Cortex of kidney (tissue), 1 donor: ENCODE data around the gene CNTNAP2.
"Not testable (repeated sequence)": the region's sequence is repeated elsewhere in the genome, so short reads cannot be mapped to it uniquely, and the experiment has no call there.

Experiments used
- DNase-seq: peaks from one replicate; lab custom pipeline; 2025; lab: John Stamatoyannopoulos, UW

The CNTNAP2 gene

DNA sequence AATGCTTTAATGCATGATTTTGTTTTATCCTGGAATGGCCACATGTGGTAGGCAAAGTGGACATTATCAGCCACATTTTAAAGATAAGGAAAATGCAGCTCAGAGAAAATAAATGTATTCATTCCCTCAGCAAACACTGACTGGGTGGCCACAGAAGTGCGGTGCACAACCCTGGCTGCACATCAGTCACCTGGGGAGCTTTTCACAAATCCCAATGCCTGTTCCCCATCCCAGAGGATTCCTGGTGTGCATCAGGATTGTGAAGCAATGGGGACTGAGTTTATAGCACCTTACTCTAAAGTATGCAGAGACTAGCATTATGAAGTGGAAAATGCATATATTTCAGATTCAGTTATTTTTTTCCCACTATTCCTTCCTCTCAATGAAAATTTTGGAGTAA lies 2280.5 kb downstream of the CNTNAP2 start:
- DNase-seq: no peak

DNA sequence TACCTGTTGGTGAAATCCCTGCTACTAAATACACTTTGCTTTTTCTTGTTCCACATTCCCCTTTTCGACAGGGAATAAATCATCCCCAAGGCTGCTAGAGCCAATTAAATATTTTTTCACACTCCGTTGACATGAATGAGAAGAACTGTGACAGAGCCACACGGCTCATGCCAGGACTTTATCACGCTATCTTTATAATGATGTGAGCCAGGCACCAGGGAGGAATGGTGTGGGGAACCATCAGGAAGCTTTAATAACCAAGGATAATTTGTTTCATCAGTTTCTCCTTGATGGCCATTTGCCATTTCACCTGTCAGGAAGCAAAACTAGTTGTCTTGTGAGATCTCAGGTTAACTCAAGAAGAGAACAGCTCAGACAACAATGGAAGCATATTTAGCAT lies 2280.9 kb downstream of the CNTNAP2 start:
- no peak for DNase-seq

DNA sequence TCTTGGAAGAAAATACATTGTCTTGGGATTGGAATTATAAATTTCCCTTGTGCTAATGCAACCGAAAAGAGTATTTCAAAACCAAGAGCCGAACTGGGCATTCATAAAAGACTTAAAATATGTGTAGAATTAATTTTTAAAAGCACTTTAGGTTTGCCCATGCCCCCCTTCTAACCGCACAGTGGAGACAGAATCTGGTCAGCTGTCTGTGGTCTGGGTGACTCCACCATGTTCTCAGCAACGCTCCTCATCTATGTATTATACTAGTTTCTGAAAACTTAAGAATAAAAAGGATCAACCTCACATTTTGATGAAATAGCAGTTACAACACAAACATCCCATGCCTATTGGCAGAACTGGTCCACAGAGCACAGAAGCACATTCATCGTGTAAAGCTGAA lies 2281.4 kb downstream of the CNTNAP2 start:
- DNase-seq: no peak

DNA sequence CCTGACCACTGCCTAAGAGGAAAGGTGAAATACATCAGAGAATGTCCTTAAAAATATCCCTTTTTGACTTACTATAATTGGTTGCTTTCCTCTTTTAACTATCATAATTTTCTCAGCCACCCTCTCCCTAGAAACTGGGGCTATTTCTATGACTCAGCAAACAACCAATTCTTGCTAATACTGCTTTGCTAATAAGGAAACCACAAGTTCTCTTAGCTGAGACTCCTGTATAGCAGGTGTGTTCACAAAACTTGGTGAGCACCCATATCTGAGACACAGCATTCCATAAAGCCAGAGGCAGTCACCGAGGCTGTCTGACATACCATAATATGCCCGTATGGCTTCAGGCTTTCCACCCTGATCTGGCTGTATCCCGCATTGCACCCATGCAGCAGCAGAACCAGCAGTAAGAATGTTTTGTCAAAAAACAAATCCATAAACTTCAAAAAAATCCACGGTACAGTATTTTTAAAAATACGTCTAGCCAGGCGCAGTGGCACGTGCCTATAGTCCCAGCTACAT lies 2282.3 kb downstream of the CNTNAP2 start:
- no peak for DNase-seq

DNA sequence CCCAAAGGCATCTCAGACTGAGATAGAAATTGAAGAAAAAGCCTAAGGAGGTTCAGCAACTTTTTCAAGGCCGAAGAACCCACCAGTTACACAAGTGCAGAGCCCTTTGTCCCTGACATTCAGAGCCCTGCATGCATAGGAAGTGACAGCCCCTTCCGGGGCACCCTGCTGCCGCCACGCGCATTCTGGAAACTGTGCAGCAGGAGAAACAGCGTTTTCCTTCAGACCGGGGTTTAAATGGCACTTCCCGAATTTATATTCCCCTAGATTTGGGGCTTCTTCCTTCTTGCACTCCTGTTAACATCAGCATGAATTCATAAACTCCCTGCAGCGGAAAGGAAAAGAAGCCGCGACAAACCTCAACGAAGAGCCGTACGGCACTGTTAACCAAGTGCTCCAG lies 2283.5 kb downstream of the CNTNAP2 start:
- no peak for DNase-seq

DNA sequence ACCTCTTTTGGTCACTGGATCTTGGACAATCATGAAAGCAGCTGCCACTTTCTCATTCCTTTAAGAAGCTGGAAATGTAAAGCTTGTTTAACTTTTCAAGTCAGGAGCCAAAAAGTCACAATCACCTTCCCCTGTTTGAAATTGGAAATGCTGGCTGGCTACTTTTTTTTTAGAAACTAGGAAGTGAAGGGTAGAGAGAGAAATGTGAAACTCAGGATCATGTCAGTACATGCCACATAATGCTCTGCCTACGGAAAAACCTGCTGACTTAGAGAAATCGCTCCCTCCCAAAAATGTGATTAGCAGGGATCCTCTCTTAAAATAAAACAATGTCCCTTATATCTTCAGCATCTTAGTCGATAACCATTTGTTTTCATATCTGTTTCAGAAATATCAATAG lies 2285.6 kb downstream of the CNTNAP2 start:
- no peak for DNase-seq

DNA sequence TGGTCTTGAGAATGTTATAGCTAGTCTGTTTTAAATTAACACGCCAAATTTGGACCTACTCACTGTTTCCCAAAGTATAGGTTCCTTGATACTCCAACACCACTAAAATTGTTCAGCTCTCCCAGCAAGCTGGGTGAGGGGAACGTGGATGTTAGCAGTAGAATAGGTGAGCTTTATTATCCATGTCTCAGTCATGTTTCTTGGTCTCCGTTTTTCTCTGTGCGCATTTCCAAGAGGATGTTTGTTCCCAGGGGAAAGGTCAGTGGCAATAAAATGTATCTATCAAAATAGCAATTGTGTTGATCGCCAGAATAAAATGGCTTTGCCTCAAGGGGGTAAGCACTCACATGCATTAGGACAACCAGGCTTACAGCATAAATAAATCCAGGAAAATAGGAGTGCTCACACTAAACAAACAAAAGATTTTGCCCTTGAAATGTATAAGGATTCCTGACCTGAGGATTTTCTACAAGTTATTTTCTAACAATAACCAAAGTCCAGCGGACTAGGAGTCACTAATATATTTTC lies 2286.9 kb downstream of the CNTNAP2 start:
- no peak for DNase-seq

DNA sequence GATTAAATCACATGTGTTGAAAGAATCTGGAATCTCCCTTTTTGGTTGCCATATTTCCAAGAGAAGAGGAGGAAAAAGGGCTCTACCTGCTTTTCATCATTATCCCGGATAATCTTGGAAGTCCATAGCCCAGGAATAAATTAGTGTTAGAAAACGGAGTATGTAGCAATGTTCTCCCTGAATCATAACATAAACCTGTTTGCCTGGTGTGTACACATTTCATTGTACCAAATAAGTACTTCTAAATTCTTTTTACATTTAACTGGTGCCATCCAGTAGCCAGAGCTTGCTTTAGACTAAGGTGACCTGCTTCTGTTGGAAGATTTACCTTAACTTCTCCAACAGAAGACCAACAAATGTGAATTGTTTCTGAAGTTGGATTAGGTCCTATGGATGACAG lies 2291.7 kb downstream of the CNTNAP2 start:
- no peak for DNase-seq

DNA sequence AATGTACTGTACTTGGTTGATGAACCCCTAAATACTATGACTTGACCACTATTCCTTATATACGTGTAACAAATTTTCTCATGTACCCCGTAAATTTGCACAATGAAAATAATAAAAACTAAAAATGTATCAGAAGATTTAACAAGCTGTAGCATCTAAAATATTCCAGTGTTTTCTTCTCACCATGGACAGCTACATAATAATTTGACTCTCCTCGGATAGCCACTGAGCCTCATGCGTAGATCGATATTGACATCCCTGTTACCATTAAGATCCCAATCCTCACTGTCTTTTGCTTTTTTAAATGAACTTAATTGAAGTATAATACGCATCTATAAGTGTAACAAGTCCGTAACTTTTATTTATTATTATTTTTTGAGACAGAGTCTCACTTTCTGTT lies 2294.3 kb downstream of the CNTNAP2 start:
- DNase-seq: no peak

DNA sequence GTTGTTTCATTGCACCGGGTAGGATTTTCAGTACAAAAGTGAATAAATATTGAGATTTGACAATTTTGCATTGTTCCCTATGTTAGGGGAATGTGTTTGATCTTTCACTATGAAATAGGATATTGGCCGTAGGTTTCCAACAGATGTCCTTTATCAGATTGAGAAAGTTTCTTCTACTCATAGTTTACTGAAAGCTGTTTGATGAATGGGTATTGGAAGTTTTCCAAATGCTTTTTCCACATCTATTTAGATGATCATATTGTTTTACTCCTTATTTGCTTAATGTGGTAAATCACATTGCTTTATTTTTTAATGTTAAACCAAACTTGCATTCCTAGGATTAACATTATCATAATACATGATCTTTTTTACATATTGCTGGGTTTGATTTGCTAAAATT lies 2296.1 kb downstream of the CNTNAP2 start:
- no peak for DNase-seq

DNA sequence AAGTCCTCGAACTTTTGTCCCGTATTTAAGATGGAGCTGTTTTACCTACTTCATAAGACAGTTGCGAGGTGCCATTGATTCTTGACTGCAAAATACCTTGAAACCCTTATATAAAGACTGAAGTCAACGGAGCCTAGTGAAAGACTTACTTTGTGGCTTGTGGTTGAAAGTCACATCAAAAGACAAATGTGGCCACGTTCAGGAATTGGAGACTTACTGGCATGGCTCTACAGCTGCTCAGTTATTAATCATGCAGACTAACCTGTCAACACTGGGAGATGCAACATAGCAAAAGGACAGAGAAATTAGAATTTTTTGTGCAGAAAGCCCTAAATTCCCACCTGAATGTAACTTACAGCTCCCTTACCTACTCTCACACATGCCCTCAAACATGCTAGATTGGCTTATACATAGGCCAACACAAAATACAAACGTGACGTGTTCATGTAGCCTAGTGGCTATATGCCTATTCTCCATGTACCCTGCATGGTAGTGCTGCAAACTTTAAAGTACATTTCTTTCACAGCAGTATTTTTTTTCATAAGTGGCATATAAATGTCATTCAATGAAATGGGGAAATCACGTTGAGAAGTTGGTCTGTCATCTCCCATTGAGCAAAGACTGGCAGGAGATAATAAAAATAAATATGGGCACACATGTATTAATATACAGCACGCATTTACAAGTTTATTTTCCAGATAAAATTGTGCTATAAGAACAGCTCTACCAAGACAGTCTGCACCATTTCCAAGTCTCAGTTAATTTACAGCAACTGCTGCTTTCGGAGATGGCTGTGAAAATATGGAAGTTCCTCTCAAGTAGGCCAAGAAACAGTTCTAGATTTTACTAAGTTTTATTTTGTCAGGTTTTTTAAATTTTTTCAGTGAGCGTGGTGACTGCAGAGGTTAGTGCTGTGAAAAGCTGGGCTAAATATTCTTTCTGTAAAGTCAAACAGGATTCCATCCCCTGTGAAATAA lies 2303.5 kb downstream of the CNTNAP2 start:
- DNase-seq: no peak

DNA sequence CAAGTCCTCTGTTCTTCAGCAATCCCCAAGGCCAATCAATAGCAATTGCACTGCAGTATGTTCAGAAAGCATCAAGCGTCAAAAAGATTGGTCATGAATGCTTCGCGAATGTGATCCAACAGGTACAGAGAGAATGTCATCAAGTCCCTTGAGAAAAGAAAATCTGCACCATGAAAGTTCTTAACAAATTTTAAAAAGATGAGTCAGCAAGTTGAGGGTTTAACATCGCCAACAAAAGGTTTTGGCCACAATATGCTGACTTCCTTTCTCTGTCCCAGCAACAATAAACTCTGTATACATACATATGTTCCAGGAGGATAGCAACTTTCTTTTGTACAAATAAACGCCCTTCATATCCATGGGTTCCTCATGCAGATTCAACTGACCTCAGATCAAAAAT lies 2305.4 kb downstream of the CNTNAP2 start:
- DNase-seq: no peak

DNA sequence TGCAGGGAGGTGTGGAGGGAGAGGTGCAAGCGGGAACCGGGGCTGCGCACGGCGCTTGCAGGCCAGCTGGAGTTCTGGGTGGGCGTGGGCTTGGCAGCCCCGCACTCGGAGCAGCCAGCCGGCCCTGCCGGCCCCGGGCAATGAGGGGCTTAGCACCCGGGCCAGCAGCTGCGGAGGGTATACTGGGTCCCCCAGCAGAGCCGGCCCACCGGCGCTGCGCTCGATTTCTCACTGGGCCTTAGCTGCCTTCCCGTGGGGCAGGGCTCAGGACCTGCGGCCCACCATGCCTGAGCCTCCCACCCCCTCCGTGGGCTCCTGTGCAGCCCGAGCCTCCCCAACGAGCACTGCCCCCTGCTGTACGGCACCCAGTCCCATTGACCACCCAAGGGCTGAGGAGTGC lies 2309.8 kb downstream of the CNTNAP2 start:
- DNase-seq: not testable (repeated sequence)

DNA sequence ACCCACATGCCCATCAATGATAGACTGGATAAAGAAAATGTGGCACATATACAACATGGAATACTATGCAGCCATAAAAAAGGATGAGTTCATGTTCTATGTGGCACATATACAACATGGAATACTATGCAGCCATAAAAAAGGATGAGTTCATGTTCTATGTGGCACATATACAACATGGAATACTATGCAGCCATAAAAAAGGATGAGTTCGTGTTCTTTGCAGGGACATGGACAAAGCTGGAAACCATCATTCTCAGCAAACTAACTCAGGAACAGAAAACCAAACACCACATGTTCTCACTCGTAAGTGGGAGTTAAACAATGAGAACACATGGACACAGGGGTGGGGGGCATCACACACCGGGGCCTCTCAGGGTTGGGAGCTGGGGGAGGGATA lies 2314.1 kb downstream of the CNTNAP2 start:
- not testable (repeated sequence) for DNase-seq

DNA sequence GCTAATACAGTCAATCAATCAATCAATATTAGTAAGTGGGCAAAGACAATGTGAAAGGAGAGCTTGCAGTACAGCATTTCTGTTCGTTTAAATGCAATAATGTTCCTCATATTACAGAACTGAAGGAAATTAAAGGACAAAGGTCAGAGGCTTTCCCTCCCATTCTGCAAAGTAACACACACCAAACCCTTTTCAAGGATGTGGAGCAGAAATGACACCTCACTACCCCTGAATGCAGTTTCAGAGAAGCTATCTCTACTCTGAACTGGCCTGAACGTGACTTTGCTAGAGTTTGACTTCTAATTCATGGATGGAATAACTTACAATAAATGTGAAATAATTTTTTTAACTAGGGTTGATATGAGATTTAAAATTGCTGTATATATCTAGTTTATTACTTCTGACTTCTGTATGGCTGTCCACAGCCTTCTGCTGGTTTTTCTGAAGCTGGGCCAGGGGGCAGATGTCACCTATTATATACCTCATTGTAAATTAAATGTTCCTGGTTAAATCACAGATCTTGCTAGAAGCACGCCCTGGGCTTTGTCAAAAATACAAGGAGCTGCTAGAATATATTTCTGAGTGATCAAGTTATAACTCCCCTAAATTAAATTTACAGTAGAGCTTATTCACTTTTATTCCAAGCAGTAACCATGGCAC lies 2317.1 kb downstream of the CNTNAP2 start:
- DNase-seq: no peak

DNA sequence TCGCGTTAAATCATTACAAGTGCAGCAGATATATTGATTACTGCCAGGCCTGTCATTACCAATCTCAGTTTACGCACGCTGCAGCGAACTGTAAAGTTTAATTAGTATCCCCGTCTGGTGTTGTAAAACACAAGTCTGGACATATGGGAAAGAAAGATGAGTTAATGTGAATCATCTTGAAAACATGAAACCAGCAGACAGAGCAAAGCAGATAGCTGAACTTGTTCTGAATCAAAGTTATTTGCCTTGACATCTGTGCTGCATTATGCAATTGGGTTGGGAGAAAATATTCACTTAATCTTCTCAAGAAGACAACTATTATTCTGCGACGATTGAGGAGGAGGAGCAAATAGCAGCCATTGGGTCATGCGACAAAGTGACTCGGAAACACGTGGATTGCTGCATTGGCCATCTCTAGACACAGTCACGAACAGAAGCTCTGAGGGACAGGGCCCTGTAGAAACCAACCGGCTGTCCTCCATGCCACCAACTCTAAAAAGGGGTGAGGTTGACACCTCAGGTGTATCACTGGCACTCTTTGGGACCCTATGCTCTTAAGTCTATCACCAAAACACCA lies 2317.7 kb downstream of the CNTNAP2 start:
- DNase-seq: no peak

DNA sequence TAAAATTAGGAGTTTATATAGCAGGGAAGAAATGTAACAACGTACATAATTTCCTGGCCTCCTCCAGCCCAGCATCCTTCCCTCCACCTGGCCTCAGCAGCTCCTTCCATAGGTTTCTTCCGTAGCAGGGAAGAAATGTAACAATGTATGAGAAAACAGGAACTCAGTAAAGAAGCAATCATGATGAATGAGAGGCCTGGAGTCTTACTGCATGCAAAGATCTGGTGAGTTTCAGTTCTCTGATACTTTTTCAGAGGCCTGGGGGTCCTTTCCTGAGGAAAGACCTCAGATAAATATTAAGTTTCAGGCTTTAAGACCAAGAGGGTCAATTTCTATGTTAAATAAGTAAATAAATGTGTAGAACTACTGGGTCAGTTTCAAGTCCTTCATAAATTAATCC lies 2318.3 kb downstream of the CNTNAP2 start:
- DNase-seq: no peak

DNA sequence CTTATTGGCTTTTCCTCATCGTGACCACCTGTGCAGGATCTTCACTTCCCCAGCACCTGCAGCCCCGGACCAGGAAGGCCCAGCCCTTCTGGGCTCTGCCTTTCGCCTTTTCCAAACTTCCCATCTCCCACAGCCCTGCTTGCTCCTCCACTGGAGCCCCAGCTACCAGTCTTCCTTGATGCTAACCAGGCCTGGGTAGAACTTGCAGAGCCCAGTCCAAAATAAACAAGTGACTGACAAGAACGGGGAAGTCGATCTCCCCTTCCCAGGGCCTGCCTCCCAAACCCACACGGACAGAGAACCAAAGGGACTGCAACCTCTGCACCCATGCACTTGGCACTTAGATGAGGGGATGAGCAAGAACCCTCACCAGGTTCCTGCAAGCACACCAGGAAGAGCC lies 2319.1 kb downstream of the CNTNAP2 start:
- DNase-seq: no peak

DNA sequence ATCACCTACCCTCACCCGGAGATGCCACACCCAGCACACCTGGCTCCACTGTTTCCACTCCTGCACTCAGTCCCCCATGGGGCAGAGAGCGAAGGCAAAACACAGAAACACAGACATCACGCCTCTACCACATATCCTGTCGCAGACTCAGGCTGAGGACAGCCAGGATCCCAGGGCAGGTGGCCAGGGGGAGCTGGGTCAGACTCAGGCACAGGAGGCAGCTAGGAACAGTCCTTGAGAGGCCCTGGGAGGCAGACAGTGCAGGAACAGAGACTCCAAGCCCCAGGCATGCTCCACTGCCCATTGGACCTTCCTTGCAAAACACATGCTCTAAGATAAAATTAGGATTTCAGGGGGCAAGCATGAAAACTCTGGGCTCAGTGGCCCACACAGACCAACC lies 2319.5 kb downstream of the CNTNAP2 start:
- DNase-seq: no peak

DNA sequence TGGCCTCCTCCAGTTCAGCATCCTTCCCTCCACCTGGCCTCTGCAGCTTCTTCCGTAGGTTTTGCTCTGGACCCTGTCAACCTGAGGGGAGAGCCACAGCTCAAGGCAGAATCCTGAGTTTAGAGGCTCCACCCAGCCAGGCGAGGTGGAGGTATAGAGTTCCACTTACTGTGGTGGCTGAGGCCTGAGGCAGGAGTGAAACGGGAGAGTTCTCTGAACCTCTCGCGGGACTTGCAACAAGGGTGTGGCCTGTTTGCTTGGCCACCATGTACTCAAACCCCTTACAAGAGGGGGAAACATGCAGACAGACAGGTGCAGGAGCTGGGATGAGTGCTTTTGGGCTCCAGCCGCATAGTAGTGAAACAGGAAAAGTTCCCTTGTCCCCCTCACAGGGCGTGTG lies 2320.0 kb downstream of the CNTNAP2 start:
- no peak for DNase-seq

DNA sequence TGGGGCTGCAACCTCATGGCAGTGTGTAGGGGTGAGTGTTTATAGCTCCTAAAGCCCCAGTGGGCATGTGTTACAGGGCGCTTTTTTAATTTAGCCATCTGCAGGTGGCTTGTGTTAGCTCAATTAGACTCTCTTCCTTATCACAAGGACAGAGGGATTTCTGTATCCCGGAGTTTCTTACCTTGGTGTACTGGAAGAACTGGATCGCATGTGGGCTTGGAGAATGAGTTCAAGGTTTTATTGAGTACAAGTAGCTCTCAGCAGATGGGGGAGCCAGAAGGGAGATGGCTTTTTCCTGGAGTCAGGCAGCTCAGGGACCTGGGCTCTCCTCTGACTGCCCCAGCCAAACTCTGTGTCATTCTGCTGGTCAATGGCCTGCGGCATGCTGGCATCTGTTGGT lies 2320.4 kb downstream of the CNTNAP2 start:
- DNase-seq: no peak

DNA sequence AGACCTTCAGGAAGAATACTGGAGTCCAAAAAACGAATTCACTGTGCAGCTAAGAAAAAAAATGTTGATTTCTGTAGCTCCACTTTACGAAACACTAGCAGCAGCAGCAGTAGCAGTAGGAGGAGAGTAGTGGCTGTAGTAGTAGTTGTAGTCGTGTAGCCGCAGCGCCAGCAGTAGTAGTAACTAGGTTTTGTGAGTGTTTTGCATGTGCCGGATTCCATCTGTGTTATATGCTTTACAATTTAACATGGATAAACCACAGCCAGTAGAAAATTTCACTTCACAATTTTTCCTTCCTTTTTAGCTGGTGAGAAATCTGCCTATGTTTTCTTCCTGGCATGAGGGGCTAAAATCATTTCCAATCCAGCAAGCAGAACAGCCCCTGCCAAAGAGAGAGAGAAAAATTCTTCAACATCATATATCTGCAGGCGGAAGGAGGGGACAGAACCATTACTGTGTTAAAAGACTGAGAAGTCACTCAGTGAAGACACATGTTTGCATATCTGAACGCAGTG lies 2325.6 kb downstream of the CNTNAP2 start:
- DNase-seq: no peak
